A549 treated with CORT108297 at 1 μM for 4 hours (cell line): ENCODE measurements around the gene PITRM1. TPM values are rescaled to one million over a fixed set of nuclear protein-coding genes. Genes with fewer than 3 reads are reported as not detected.

Experiments
- total RNA-seq: library from RNA; stranded (reverse); fragments of 200-300 nt; extraction: Qiagen RNA extraction; gene quantifications from 5 replicates; pipeline ENCODE4 v1.2.3, GENCODE V29; 2022

The PITRM1 gene
- 80.7 to 87.1 TPM (median 82.8 TPM) in 5 replicates for total RNA-seq

GRCh38 chr10:3172446-3173170 is at the start of gene PITRM1:
Gene PITRM1, minus strand, starts transcription at chr10:3172782. Its CDS starts 10 bp downstream, at chr10:3172772.

Other genes starting within 250 kb of the PITRM1 start
- gene PFKP, start 105.2 kb downstream of the PITRM1 start, total RNA-seq: 465 to 544 TPM (median 523 TPM) in 5 replicates